Kidney epithelial cell (primary cell): Measurements from ENCODE around the gene SERF1A. TPM values are rescaled to one million over a fixed set of nuclear protein-coding genes. Genes with fewer than 3 reads are reported as not detected.
"Not testable (repeated sequence)": the region's sequence is repeated elsewhere in the genome, so short reads cannot be mapped to it uniquely, and the experiment has no call there.

ENCODE experiments used
- DNase-seq: peaks from one replicate; pipeline ENCODE4 v3.0.0-alpha.2; 2010; ENCODE audit warnings: low read depth
- H3K27me3 ChIP-seq: 2 replicates; pipeline ENCODE4 v1.6.0; 2011; ENCODE audit warnings: low read length; ENCODE audit not compliant: control insufficient read depth, insufficient read depth
- H3K36me3 ChIP-seq: 2 replicates; pipeline ENCODE4 v1.5.1; 2011; ENCODE audit warnings: low read length; ENCODE audit not compliant: control insufficient read depth, insufficient read depth
- H3K4me3 ChIP-seq: 2 replicates; pipeline ENCODE4 v1.5.1; 2011; ENCODE audit warnings: low read depth, mild to moderate bottlenecking, control low read depth, low read length
- total RNA-seq: library from RNA; depleted of rRNA; stranded (reverse); fragments of >200 nt; gene quantifications from 2 replicates; pipeline ENCODE4 v1.2.3, GENCODE V29; 2015

The SERF1A gene
- 7.8 and 14.2 TPM in 2 replicates for total RNA-seq

GRCh38 chr5:70900533-70901271, at the start of gene SERF1A:
TSS of gene SERF1A (plus strand) at chr5:70900669. CDS start at chr5:70900870, 201 bp downstream.
- H3K36me3 ChIP-seq, H3K4me3 ChIP-seq, H3K27me3 ChIP-seq, DNase-seq: not testable (repeated sequence)

DNA sequence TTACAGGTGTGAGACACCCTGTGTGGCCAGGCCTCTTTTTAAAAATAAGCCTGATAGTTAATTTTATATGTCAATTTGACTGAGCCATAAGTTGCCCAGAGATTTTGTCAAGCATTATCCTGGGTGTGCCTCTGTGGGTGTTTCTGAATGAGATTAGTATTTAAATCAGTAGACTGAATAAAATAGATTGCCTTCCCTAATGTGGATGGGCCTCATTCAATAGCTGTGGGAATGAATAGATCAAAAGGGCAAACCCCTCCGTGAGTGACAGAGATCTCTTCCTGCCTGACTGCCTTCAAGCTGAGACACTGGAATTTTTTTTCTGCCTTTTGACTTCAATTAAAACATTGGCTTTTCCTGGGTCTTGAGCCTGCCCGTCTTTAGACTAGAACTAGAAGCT, 33.7 kb upstream of the SERF1A start:
- H3K27me3 ChIP-seq, H3K36me3 ChIP-seq, DNase-seq, H3K4me3 ChIP-seq: not testable (repeated sequence)

- H3K36me3 ChIP-seq, H3K4me3 ChIP-seq, H3K27me3 ChIP-seq, DNase-seq: not testable (repeated sequence)
Observed at GRCh38 chr5:70870626-70871025, 29.8 kb upstream of the SERF1A start.

DNA sequence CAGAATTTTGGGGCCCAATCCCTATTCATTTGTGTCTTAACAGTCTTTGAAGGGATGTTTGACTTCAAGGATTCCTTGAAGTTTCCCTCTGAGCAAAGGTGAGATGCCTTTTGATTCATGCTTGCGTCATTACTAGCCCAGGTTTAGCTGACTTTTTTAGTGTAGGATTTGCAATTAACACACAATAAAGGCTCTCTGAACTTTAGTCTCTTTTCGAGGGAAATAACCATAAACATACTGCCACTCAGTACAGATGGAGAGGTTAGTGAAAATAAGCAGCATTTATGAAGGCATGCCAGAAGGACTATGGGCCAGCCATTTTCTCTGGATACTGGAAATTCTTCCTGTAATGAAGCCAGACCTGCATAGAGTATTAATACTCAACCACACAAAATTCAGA, 4.4 kb upstream of the SERF1A start:
- H3K36me3 ChIP-seq, H3K27me3 ChIP-seq, H3K4me3 ChIP-seq, DNase-seq: not testable (repeated sequence)

- not testable (repeated sequence) for DNase-seq, H3K27me3 ChIP-seq, H3K4me3 ChIP-seq, H3K36me3 ChIP-seq
Observed at GRCh38 chr5:70901272-70901571, 753 bp downstream of the SERF1A start.

- H3K36me3 ChIP-seq, H3K27me3 ChIP-seq, DNase-seq, H3K4me3 ChIP-seq: not testable (repeated sequence)
Observed at GRCh38 chr5:70906624-70907023, 6.2 kb downstream of the SERF1A start.

GRCh38 chr5:70916829-70917228, 16.4 kb downstream of the SERF1A start:
- H3K36me3 ChIP-seq, DNase-seq, H3K4me3 ChIP-seq, H3K27me3 ChIP-seq: not testable (repeated sequence)

DNA sequence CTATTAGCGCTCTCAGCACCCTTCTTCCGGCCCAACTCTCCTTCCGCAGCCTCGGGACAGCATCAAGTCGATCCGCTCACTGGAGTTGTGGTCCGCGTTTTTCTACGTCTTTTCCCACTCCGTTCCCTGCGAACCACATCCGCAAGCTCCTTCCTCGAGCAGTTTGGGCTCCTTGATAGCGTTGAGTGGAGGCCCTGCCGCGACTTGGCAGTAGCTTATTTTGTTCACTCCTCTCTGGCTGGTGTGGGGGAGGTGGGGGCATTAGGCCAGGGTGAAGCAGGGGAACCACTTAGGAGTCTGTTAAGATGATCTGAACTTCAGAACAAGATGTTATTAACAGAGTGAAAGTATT, 24.7 kb downstream of the SERF1A start:
- not testable (repeated sequence) for H3K4me3 ChIP-seq, H3K27me3 ChIP-seq, H3K36me3 ChIP-seq, DNase-seq

DNA sequence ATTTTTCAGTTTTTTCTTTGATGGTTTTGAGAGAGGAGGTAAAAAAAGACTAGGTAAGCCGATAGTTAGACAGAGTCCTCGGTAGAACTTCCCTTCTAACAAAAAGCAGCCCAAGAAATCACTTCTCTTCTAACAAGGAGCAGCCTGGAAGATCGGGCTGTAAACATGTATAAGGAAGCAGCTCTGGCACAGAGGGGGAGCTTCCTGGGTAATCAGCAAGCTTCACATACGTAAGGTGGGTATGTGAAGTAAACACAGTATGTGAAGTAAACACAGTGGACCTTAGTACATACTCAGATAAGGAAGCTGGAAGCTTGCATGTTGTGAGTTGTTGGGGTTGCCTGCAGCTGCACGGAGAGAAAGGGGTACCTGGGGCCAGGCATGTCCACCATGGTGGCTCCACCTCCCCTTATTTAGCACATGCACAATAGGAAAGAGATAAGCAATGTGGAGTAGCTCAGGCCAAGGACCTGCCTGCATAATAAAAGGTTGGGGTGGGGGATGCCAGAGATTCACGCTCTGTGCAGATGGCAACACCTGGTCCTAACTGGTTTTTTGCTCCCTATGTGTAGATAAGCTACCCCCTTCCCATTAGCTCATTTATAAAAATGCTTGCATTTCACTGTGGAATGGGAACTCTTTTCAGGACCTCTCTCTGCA, 31.4 kb downstream of the SERF1A start:
- H3K27me3 ChIP-seq, H3K36me3 ChIP-seq, H3K4me3 ChIP-seq, DNase-seq: not testable (repeated sequence)

GRCh38 chr5:70932560-70932959, 32.1 kb downstream of the SERF1A start:
- not testable (repeated sequence) for H3K27me3 ChIP-seq, H3K36me3 ChIP-seq, H3K4me3 ChIP-seq, DNase-seq

DNA sequence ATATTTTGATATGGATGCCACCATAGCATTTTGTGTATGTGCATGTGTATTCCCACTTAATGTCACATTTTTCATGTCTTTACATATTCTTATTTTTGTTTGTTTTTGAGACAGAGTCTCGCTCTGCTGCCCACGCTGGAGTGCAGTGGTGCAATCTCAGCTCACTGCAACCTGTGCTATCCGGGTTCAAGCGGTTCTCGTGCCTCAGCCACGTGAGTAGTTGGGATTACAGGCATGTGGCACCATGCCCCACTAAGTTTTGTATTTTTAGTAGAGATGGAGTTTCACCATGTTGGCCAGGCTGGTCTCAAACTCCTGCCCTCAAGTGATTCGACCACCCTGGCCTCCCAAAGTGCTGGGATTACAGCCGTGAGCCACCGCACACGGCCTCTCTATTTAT, 52.6 kb downstream of the SERF1A start:
- H3K36me3 ChIP-seq, result not testable (repeated sequence)

More for the DNA sequence above, 52.6 kb downstream of the SERF1A start:
- not testable (repeated sequence) for H3K27me3 ChIP-seq, DNase-seq, H3K4me3 ChIP-seq

Other genes with a start within 250 kb of the SERF1A start
- 36.9 and 47.0 TPM in 2 replicates for gene SMN1, start 24.4 kb downstream of the SERF1A start, total RNA-seq
- 1.6 and 2.3 TPM in 2 replicates for gene NAIP, start 124.7 kb downstream of the SERF1A start, total RNA-seq
- 19.0 and 20.8 TPM in 2 replicates for gene GTF2H2, start 167.0 kb downstream of the SERF1A start, total RNA-seq